M059J (cell line): ENCODE measurements around the gene PRRX2. TPM values are rescaled to one million over a fixed set of nuclear protein-coding genes. Genes with fewer than 3 reads are reported as not detected.
"Not testable (repeated sequence)": the region's sequence is repeated elsewhere in the genome, so short reads cannot be mapped to it uniquely, and the experiment has no call there.

Source experiments
- DNase-seq: peaks from one replicate; pipeline ENCODE4 v3.0.0-alpha.2; 2012; ENCODE audit warnings: low read depth
- total RNA-seq: library from RNA; depleted of rRNA; stranded (reverse); fragments of >200 nt; shearing (Covaris generic); gene quantifications from 2 replicates; pipeline ENCODE4 v1.2.3, GENCODE V29; 2014

PRRX2 gene
- total RNA-seq, 1 experiment from 2014 or later = 0.17 TPM

- no peak for DNase-seq
These were observed 11.5 kb upstream of the PRRX2 start for GRCh38 chr9:129653823-129654553.

- DNase-seq = no peak
These were observed 10.8 kb upstream of the PRRX2 start for GRCh38 chr9:129654554-129655040.

GRCh38 chr9:129655154-129655553, 10.3 kb upstream of the PRRX2 start:
- DNase-seq = no peak

- DNase-seq = no peak
These were observed 9.8 kb upstream of the PRRX2 start for GRCh38 chr9:129655696-129656095.

GRCh38 chr9:129656795-129657390, 8.6 kb upstream of the PRRX2 start:
- peak; percentile 81 for DNase-seq

- no peak for DNase-seq
These were observed 4.4 kb upstream of the PRRX2 start for GRCh38 chr9:129661029-129661428.

- not testable (repeated sequence) for DNase-seq
These were observed 3.2 kb upstream of the PRRX2 start for GRCh38 chr9:129662239-129662638.

- DNase-seq = no peak
These were observed 580 bp upstream of the PRRX2 start for GRCh38 chr9:129664746-129665388.

- DNase-seq = no peak
These were observed 520 bp downstream of the PRRX2 start for GRCh38 chr9:129665814-129666520.

GRCh38 chr9:129666575-129666974, 1.1 kb downstream of the PRRX2 start:
- no peak for DNase-seq

GRCh38 chr9:129667378-129667777, 1.9 kb downstream of the PRRX2 start:
- DNase-seq = no peak

GRCh38 chr9:129667850-129668249, 2.4 kb downstream of the PRRX2 start:
- DNase-seq = no peak

- DNase-seq = peak; percentile 84
These were observed 3.8 kb downstream of the PRRX2 start for GRCh38 chr9:129669141-129669718.

- DNase-seq = no peak
These were observed 4.5 kb downstream of the PRRX2 start for GRCh38 chr9:129669946-129670345.

- DNase-seq = no peak
These were observed 5.6 kb downstream of the PRRX2 start for GRCh38 chr9:129671065-129671464.

GRCh38 chr9:129671519-129671918, 6.1 kb downstream of the PRRX2 start:
- DNase-seq = no peak

- DNase-seq = no peak
These were observed 7.3 kb downstream of the PRRX2 start for GRCh38 chr9:129672702-129673101.

GRCh38 chr9:129673602-129674001, 8.2 kb downstream of the PRRX2 start:
- DNase-seq = no peak

GRCh38 chr9:129674229-129674628, 8.8 kb downstream of the PRRX2 start:
- DNase-seq = no peak

- no peak for DNase-seq
These were observed 10.2 kb downstream of the PRRX2 start for GRCh38 chr9:129675620-129676019.

GRCh38 chr9:129676287-129676686, 10.8 kb downstream of the PRRX2 start:
- DNase-seq = no peak

- DNase-seq = no peak
These were observed 11.5 kb downstream of the PRRX2 start for GRCh38 chr9:129676975-129677374.
